ENCODE measurements around the gene RHBDL3. TPM values are rescaled to one million over a fixed set of nuclear protein-coding genes. Genes with fewer than 3 reads are reported as not detected.

The RHBDL3 gene
- total RNA-seq, 6 donors from 2014 or later, result 0.47 to 1.2 TPM; not detected in 4

GRCh38 chr17:32331243-32332040 lies 65.8 kb downstream of the RHBDL3 start:
- TF ChIP-seq POLR2A (IDR thresholded peaks at IDR 0.05) (no peak), EP300 (IDR thresholded peaks at IDR 0.05) (no peak), POLR2AphosphoS5 (IDR thresholded peaks at IDR 0.05) (no peak)
- TF ChIP-seq, protein P1, sequence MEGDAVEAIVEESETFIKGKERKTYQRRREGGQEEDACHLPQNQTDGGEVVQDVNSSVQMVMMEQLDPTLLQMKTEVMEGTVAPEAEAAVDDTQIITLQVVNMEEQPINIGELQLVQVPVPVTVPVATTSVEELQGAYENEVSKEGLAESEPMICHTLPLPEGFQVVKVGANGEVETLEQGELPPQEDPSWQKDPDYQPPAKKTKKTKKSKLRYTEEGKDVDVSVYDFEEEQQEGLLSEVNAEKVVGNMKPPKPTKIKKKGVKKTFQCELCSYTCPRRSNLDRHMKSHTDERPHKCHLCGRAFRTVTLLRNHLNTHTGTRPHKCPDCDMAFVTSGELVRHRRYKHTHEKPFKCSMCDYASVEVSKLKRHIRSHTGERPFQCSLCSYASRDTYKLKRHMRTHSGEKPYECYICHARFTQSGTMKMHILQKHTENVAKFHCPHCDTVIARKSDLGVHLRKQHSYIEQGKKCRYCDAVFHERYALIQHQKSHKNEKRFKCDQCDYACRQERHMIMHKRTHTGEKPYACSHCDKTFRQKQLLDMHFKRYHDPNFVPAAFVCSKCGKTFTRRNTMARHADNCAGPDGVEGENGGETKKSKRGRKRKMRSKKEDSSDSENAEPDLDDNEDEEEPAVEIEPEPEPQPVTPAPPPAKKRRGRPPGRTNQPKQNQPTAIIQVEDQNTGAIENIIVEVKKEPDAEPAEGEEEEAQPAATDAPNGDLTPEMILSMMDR (IDR thresholded peaks at IDR 0.05), result no peak
- no peak for ATAC-seq (ENCODE audit: low FRiP score in 2 of 2)
- Histone ChIP-seq H3K4me1 (peaks cover 0 to 7% (median 3%) of the 10 kb centered on the region in 4 donors), H3K27ac (no peak overlapping the region), H3K9me3 (no peaks in the 10 kb centered on the region), H3K36me3 (peaks cover 0 to 28% (median 4%) of the 10 kb centered on the region in 4 donors), H3K4me3 (no peak overlapping the region), H3K27me3 (no peaks in the 10 kb centered on the region)
- 63 to 72% methylated on average over 3 of the region's 3 CpGs for WGBS, 2 donors
- no peak for DNase-seq

- 92 to 95% methylated on average over 2 of the region's 2 CpGs for WGBS, 2 donors
- DNase-seq (no peak), ATAC-seq (ENCODE audit: low FRiP score in 2 of 2) (no peak)
- H3K27ac ChIP-seq, result no peak overlapping the region
- H3K9me3 ChIP-seq, result no peaks in the 10 kb centered on the region
- no peak overlapping the region for H3K4me3 ChIP-seq
- TF ChIP-seq POLR2AphosphoS5 (IDR thresholded peaks at IDR 0.05) (no peak), POLR2A (IDR thresholded peaks at IDR 0.05) (no peak), EP300 (IDR thresholded peaks at IDR 0.05) (no peak)
- TF ChIP-seq, protein P1 (IDR thresholded peaks at IDR 0.05), result no peak
- H3K36me3 ChIP-seq, result peaks cover 0 to 45% (median 12%) of the 10 kb centered on the region in 4 donors
- H3K27me3 ChIP-seq, result no peaks in the 10 kb centered on the region
- H3K4me1 ChIP-seq, result peaks cover 0 to 7% (median 3%) of the 10 kb centered on the region in 4 donors
Observed at GRCh38 chr17:32333187-32333586, 67.6 kb downstream of the RHBDL3 start.

DNA sequence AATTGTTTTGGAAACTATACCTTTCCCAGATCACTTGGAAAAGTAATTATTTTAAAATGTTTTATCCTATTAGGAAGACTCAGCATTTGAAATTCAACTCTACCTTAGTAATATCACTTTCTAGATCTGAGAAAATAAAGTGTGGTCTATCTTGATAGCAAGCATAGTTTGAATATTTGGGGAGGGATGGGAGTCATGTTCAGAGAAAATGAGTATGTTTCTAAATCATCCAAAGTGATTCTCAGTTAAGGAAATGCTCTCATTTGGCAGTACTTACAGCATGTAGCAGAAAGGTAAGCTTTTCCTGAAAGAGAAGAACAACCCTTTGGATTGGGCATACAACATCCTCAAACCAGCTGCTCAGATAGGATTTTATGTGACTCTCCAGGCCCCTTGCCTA lies 69.4 kb downstream of the RHBDL3 start:
- ATAC-seq (ENCODE audit: low FRiP score in 2 of 2) (no peak), DNase-seq (no peak)
- no peaks in the 10 kb centered on the region for H3K27me3 ChIP-seq
- H3K4me1 ChIP-seq, result peaks cover 0 to 7% (median 3%) of the 10 kb centered on the region in 4 donors
- no peak overlapping the region for H3K4me3 ChIP-seq
- peaks cover 0 to 50% (median 16%) of the 10 kb centered on the region in 4 donors for H3K36me3 ChIP-seq
- H3K9me3 ChIP-seq, result no peaks in the 10 kb centered on the region
- no peak overlapping the region for H3K27ac ChIP-seq
- TF ChIP-seq POLR2A (IDR thresholded peaks at IDR 0.05), result no peak
- no peak for TF ChIP-seq POLR2AphosphoS5 (IDR thresholded peaks at IDR 0.05)
- TF ChIP-seq, protein P1 (IDR thresholded peaks at IDR 0.05), result no peak
- no peak for TF ChIP-seq EP300 (IDR thresholded peaks at IDR 0.05)

DNA sequence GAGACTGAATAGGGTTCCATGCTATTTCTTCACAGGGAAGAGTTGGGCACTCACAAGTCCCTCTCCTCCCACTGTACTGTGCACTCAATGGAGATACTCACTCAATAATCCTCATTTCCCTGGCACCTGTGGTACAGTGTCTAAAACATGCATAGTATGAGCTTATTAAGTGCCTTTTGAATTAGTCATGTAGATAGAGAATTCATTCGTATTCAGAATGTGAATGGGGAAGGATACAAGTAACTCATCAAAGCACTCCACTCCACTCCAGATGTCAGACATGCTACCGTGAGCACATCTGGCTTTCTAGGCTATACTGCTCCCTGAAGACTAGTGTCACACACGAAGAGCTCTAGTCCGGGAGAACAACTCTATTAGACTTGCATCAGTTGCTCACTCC lies 70.1 kb downstream of the RHBDL3 start:
- H3K27ac ChIP-seq, result no peak overlapping the region
- WGBS, 2 donors, result 88 to 94% methylated on average over 4 of the region's 4 CpGs
- TF ChIP-seq, protein P1 (IDR thresholded peaks at IDR 0.05), result no peak
- TF ChIP-seq EP300 (IDR thresholded peaks at IDR 0.05) (no peak), POLR2AphosphoS5 (IDR thresholded peaks at IDR 0.05) (no peak), POLR2A (IDR thresholded peaks at IDR 0.05) (no peak)

More for the DNA sequence above, 70.1 kb downstream of the RHBDL3 start:
- no peak for ATAC-seq (ENCODE audit: low FRiP score in 2 of 2)
- H3K9me3 ChIP-seq, result no peaks in the 10 kb centered on the region
- peaks cover 0 to 6% (median 3%) of the 10 kb centered on the region in 4 donors for H3K4me1 ChIP-seq
- no peak overlapping the region for H3K4me3 ChIP-seq
- H3K36me3 ChIP-seq, result peaks cover 0 to 50% (median 16%) of the 10 kb centered on the region in 4 donors
- DNase-seq, result no peak
- no peaks in the 10 kb centered on the region for H3K27me3 ChIP-seq
